PC-9 (cell line): ENCODE data around the gene FOXD3. TPM values are rescaled to one million over a fixed set of nuclear protein-coding genes. Genes with fewer than 3 reads are reported as not detected.

ENCODE experiments used
- BruUV-seq: library from RNA; stranded (reverse); fragments of 400-500 nt; replicated peaks from 2 replicates; lab custom pipeline; 2021; lab: Mats Ljungman, UMichigan
- CTCF ChIA-PET: fragments of 300-600 bp; sonication (Branson Sonifier 250); formaldehyde crosslinking; loops from one replicate; lab custom pipeline; 2022; ENCODE audit warnings: antibody characterized with exemption; lab: Charles Lee
- POLR2A ChIA-PET: fragments of 300-600 bp; sonication (Branson Sonifier 250); formaldehyde crosslinking; loops from one replicate; lab custom pipeline; 2022; ENCODE audit warnings: antibody characterized with exemption; ENCODE audit not compliant: unreplicated experiment; lab: Charles Lee
- DNase-seq, 2 experiments: peaks; one replicate each; pipeline versions ENCODE4 v3.0.0 to v3.0.0-alpha.2; 2015 to 2022; ENCODE audit warnings: mixed read lengths in 1 of 2
- H2AFZ ChIP-seq: fragments of 200-600 bp; sonication (generic); 2 replicates; pipeline ENCODE4 v1.8.1; 2017; ENCODE audit warnings: antibody characterized with exemption
- H3F3A ChIP-seq: fragments of 200-600 bp; sonication (generic); 2 replicates; pipeline ENCODE4 v1.8.1; 2017; ENCODE audit warnings: antibody characterized with exemption, mild to moderate bottlenecking, low read depth; ENCODE audit not compliant: insufficient read depth
- H3K27ac ChIP-seq: fragments of 200-600 bp; sonication (generic); 2 replicates; pipeline ENCODE4 v1.6.1; 2016; ENCODE audit warnings: mixed run types
- H3K27me3 ChIP-seq: fragments of 200-600 bp; sonication (generic); 2 replicates; pipeline ENCODE4 v1.6.1; 2016; ENCODE audit warnings: low read depth, mixed run types; ENCODE audit not compliant: insufficient read depth
- H3K36me3 ChIP-seq: fragments of 200-600 bp; sonication (generic); 2 replicates; pipeline ENCODE4 v1.6.1; 2016; ENCODE audit warnings: low read depth, mixed run types
- H3K4me1 ChIP-seq: fragments of 200-600 bp; sonication (generic); replicated peaks from 2 replicates; pipeline ENCODE4 v1.6.1; 2016; ENCODE audit warnings: mixed run types; ENCODE audit not compliant: insufficient read depth
- H3K4me2 ChIP-seq: fragments of 200-600 bp; sonication (generic); 2 replicates; pipeline ENCODE4 v1.6.1; 2017; ENCODE audit warnings: mixed run types
- H3K4me3 ChIP-seq: fragments of 200-600 bp; sonication (generic); 2 replicates; pipeline ENCODE4 v1.6.1; 2016; ENCODE audit warnings: mixed run types
- H3K79me2 ChIP-seq: fragments of 200-600 bp; sonication (generic); 2 replicates; pipeline ENCODE4 v1.6.1; 2017; ENCODE audit warnings: low read depth, mixed run types
- H3K9me2 ChIP-seq: fragments of 200-600 bp; sonication (generic); 2 replicates; pipeline ENCODE4 v1.8.1; 2017; ENCODE audit warnings: mild to moderate bottlenecking; ENCODE audit not compliant: insufficient read depth
- H3K9me3 ChIP-seq: fragments of 200-600 bp; sonication (generic); 2 replicates; pipeline ENCODE4 v1.8.1; 2016; ENCODE audit warnings: low read depth; ENCODE audit not compliant: insufficient read depth
- H4K20me1 ChIP-seq: fragments of 200-600 bp; sonication (generic); 2 replicates; pipeline ENCODE4 v1.8.1; 2017; ENCODE audit not compliant: insufficient read depth
- CTCF ChIP-seq: fragments of 200-600 bp; sonication (generic); conservative IDR thresholded peaks from 2 replicates; pipeline ENCODE4 v1.6.1; 2017; ENCODE audit warnings: mixed run types, antibody characterized with exemption, mild to moderate bottlenecking, moderate library complexity
- EZH2 ChIP-seq: fragments of 200-600 bp; sonication (generic); IDR thresholded peaks from 2 replicates; pipeline ENCODE4 v1.8.0; 2017; ENCODE audit warnings: antibody characterized with exemption, low read depth
- intact Hi-C: fragments of 100-400 bp; cut with micrococcal nuclease; formaldehyde crosslinking; loops from one replicate; pipeline ENCODE4 v1.10.0; 2022; ENCODE audit not compliant: unreplicated experiment
- total RNA-seq: library from RNA; stranded (reverse); gene quantifications from 2 replicates; pipeline ENCODE4 v1.2.3, GENCODE V29; 2021

The FOXD3 gene
- total RNA-seq, 1 experiment from 2014 or later: not detected

- H3K27me3 ChIP-seq: no peaks in the 10 kb centered on the region
- ChIA-PET CTCF (no interaction called here), POLR2A (no interaction called here)
- no peaks in the 10 kb centered on the region for H3F3A ChIP-seq
- H2AFZ ChIP-seq: no peak overlapping the region
- H3K9me2 ChIP-seq: no peaks in the 10 kb centered on the region
- H3K27ac ChIP-seq: no peak overlapping the region
- DNase-seq: no peak
- no peaks in the 10 kb centered on the region for H3K4me1 ChIP-seq
- no peaks in the 10 kb centered on the region for H4K20me1 ChIP-seq
- TF ChIP-seq EZH2: no peak
- TF ChIP-seq CTCF: no peak
- no peaks in the 10 kb centered on the region for H3K36me3 ChIP-seq
- no peak overlapping the region for H3K4me2 ChIP-seq
- no peaks in the 10 kb centered on the region for H3K79me2 ChIP-seq
- H3K9me3 ChIP-seq: no peaks in the 10 kb centered on the region
- intact Hi-C loops: no loop called here
- no TSS peak for BruUV-seq
- H3K4me3 ChIP-seq: no peak overlapping the region
Measured at GRCh38 chr1:63281753-63282152, 40.6 kb upstream of the FOXD3 start.

- Histone ChIP-seq H3K9me3 (no peaks in the 10 kb centered on the region), H2AFZ (no peak overlapping the region), H3K4me1 (no peaks in the 10 kb centered on the region), H4K20me1 (no peaks in the 10 kb centered on the region), H3K79me2 (no peaks in the 10 kb centered on the region), H3K36me3 (no peaks in the 10 kb centered on the region), H3F3A (no peaks in the 10 kb centered on the region), H3K9me2 (no peaks in the 10 kb centered on the region), H3K4me2 (no peak overlapping the region), H3K27ac (no peak overlapping the region), H3K4me3 (no peak overlapping the region), H3K27me3 (no peaks in the 10 kb centered on the region)
- POLR2A ChIA-PET: interaction anchor here (0.7 kb wide), 1 partner anchor 139 kb away, joined by 8 read pairs; no protein-coding TSS in a partner anchor
- CTCF ChIA-PET: no interaction called here
- TF ChIP-seq CTCF (no peak), EZH2 (no peak)
- no TSS peak for BruUV-seq
- intact Hi-C loops: no loop called here
- no peak for DNase-seq
Measured at GRCh38 chr1:63289135-63289534, 33.2 kb upstream of the FOXD3 start.

GRCh38 chr1:63294803-63295594 lies 27.4 kb upstream of the FOXD3 start:
- POLR2A ChIA-PET: no interaction called here
- H3K4me2 ChIP-seq: no peak overlapping the region
- no peak overlapping the region for H3K4me3 ChIP-seq
- no peaks in the 10 kb centered on the region for H3K9me3 ChIP-seq
- H3K79me2 ChIP-seq: no peaks in the 10 kb centered on the region
- no peak overlapping the region for H2AFZ ChIP-seq
- no peaks in the 10 kb centered on the region for H3F3A ChIP-seq
- H3K4me1 ChIP-seq: no peaks in the 10 kb centered on the region
- H3K27me3 ChIP-seq: peaks cover 32% of the 10 kb centered on the region
- TF ChIP-seq EZH2: no peak
- TF ChIP-seq CTCF: no peak
- H3K27ac ChIP-seq: no peak overlapping the region
- DNase-seq: no peak
- no peaks in the 10 kb centered on the region for H4K20me1 ChIP-seq
- no TSS peak for BruUV-seq
- CTCF ChIA-PET: no interaction called here
- intact Hi-C loops: no loop called here
- no peaks in the 10 kb centered on the region for H3K36me3 ChIP-seq
- no peaks in the 10 kb centered on the region for H3K9me2 ChIP-seq
